ENCODE results near the gene AKT1.

- TF ChIP-seq EZH2 (IDR thresholded peaks at IDR 0.05; ENCODE audit: insufficient read depth, poor library complexity, severe bottlenecking), result no peak
- TF ChIP-seq EZH2phosphoT487 (IDR thresholded peaks at IDR 0.05; ENCODE audit: insufficient read depth, low read depth), result no peak
Observed at GRCh38 chr14:104780513-104781030, 15.0 kb downstream of the AKT1 start.
